ENCODE results near the gene RHEBL1.
A peak's percentile ranks its signal among the peaks of the same experiment; 100 is the strongest.

Gene RHEBL1

DNA sequence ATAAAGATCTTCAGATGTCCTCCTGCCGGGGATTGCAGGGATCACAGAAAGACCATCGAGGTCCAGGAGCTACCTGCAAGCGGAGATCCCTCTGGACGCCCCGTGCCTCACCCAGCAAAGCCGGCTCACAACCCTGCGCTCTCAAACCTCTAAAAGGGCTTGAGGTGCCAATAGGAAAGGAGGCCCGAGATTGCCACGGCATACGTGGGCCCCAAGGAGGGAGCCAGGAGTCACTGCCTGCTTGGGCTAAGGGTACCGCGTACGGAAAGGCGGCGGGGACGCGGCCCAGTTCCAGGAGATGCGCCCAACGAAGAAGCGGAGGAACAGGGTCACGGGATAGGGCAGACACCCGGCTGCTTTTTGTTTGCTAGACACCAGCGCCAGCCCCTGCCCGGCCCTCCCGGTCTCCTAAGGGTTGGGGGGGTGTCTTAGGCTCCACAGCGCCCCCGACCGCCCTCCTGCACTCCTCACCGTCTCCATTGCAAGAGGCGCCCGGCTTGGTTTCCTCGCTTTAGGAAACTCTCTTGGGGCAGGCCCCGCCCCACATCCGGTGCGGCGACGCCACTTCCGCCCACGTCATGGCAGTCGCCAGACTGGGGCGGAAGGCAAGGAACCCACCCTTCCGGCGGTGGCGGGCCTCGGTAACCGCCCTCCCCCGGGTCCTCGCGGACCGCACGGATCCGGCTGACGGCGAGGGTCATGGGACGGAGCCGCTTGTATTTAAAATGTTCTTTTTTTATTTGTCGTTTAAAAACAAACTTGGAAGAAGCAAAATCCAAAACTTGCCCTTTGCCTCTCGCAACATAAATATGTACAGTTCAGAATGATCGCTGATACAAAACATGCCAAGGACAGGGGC is 51.3 kb downstream of the RHEBL1 start, which contains the start of gene PRKAG1:
TSS of gene PRKAG1 (minus strand) at position 516 of the 859 bp plus-strand sequence. CDS start at position 480, 36 bp downstream.
- peak; percentile 92 for DNase-seq

DNA sequence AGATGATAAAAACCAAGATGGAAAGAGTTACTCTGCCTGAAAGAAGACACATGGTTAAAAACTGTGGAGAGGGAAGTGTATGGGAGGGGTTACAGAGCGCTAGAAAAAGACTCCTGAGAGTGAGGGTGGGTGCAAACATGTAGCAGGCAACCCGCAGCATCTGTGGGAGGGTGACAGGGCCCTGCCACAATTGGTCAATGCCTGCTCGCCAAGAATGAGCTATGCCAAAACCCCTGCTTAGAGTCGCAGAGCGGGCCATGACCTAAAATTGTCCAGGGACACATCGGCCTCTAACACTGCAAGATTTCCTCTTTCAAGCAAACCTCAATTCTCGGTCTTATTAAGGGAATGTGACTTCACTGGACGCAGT is 51.9 kb downstream of the RHEBL1 start:
- peak; percentile 32 for DNase-seq

DNA sequence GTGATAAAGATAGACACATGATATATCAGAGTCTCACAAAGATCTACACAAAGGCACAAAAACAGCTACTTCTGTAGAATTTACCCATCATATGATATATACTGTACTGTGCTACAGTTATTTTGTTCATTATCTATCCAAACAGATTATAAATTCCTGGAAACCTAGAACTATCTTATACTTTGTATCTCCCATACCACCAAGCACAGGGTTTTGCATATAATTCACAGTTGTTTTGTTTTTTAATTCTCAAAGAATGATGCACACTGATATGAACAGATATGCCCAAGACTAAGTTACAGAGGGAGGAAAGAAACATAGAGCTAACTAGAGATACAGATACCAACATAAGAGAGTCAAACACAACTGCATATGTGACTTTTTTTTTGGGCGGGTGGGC is 54.6 kb downstream of the RHEBL1 start:
- no peak for DNase-seq

Measured in stimulated activated CD4-positive, alpha-beta T cell treated with anti-CD3 and anti-CD28 coated beads, Interleukin-12 subunit alpha, Interleukin-12 subunit beta, amount 100 ng/mL, for 4 hours (primary cell).